ENCODE measurements around the gene ELFN1.

The ELFN1 gene

GRCh38 chr7:1662101-1662500, 8.0 kb upstream of the ELFN1 start:
- TF ChIP-seq MYC (IDR thresholded peaks at IDR 0.05; ENCODE audit: low read depth, low read length) (no peak), POLR2A (IDR thresholded peaks at IDR 0.05; ENCODE audit: extremely low read depth, insufficient read length) (no peak), CTCF (IDR thresholded peaks at IDR 0.05; ENCODE audit: low read depth, low read length) (no peak)
- TF ChIP-seq, protein P1, sequence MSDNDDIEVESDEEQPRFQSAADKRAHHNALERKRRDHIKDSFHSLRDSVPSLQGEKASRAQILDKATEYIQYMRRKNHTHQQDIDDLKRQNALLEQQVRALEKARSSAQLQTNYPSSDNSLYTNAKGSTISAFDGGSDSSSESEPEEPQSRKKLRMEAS (IDR thresholded peaks at IDR 0.05; ENCODE audit: low read depth, low read length) = no peak

GRCh38 chr7:1662767-1663166, 7.3 kb upstream of the ELFN1 start:
- DNase-seq (ENCODE audit: low read depth) = no peak
- TF ChIP-seq POLR2A (IDR thresholded peaks at IDR 0.05; ENCODE audit: extremely low read depth, insufficient read length) = no peak
- TF ChIP-seq, protein P1 (IDR thresholded peaks at IDR 0.05; ENCODE audit: low read depth, low read length) = no peak
- no peak for TF ChIP-seq MYC (IDR thresholded peaks at IDR 0.05; ENCODE audit: low read depth, low read length)
- TF ChIP-seq CTCF (IDR thresholded peaks at IDR 0.05; ENCODE audit: low read depth, low read length) = no peak
- no peak overlapping the region for H3K4me3 ChIP-seq (ENCODE audit: low read depth, low read length)

More at GRCh38 chr7:1662101-1662500, 8.0 kb upstream of the ELFN1 start:
- H3K4me3 ChIP-seq (ENCODE audit: low read depth, low read length) = no peak overlapping the region
- no peak for DNase-seq (ENCODE audit: low read depth)

- no peak overlapping the region for H3K4me3 ChIP-seq (ENCODE audit: low read depth, low read length)
- no peak for DNase-seq (ENCODE audit: low read depth)
- TF ChIP-seq, protein P1 (IDR thresholded peaks at IDR 0.05; ENCODE audit: low read depth, low read length) = no peak
- TF ChIP-seq MYC (IDR thresholded peaks at IDR 0.05; ENCODE audit: low read depth, low read length) = no peak
Measured at GRCh38 chr7:1663223-1663622, 6.9 kb upstream of the ELFN1 start.

GRCh38 chr7:1663857-1664651, 6.0 kb upstream of the ELFN1 start:
- TF ChIP-seq, protein P1 (IDR thresholded peaks at IDR 0.05; ENCODE audit: low read depth, low read length) = no peak
- TF ChIP-seq MYC (IDR thresholded peaks at IDR 0.05; ENCODE audit: low read depth, low read length) (no peak), CTCF (IDR thresholded peaks at IDR 0.05; ENCODE audit: low read depth, low read length) (no peak), POLR2A (IDR thresholded peaks at IDR 0.05; ENCODE audit: extremely low read depth, insufficient read length) (no peak)
- DNase-seq (ENCODE audit: low read depth) = no peak
- no peak overlapping the region for H3K4me3 ChIP-seq (ENCODE audit: low read depth, low read length)

GRCh38 chr7:1664711-1665548, 5.1 kb upstream of the ELFN1 start:
- H3K4me3 ChIP-seq (ENCODE audit: low read depth, low read length) = peak overlapping the region; percentile 43
- TF ChIP-seq POLR2A (IDR thresholded peaks at IDR 0.05; ENCODE audit: extremely low read depth, insufficient read length) = no peak
- TF ChIP-seq, protein P1 (IDR thresholded peaks at IDR 0.05; ENCODE audit: low read depth, low read length) = peak; percentile 63
- TF ChIP-seq CTCF (IDR thresholded peaks at IDR 0.05; ENCODE audit: low read depth, low read length) = peak; percentile 68
- peak; percentile 77 for TF ChIP-seq MYC (IDR thresholded peaks at IDR 0.05; ENCODE audit: low read depth, low read length)
- peak; percentile 81 for DNase-seq (ENCODE audit: low read depth)
